Measurements from ENCODE around the gene PPAN. TPM values are rescaled to one million over a fixed set of nuclear protein-coding genes. Genes with fewer than 3 reads are reported as not detected.

Gene PPAN
- total RNA-seq, 2 donors from 2014 or later = 14.6 to 39.0 TPM

DNA sequence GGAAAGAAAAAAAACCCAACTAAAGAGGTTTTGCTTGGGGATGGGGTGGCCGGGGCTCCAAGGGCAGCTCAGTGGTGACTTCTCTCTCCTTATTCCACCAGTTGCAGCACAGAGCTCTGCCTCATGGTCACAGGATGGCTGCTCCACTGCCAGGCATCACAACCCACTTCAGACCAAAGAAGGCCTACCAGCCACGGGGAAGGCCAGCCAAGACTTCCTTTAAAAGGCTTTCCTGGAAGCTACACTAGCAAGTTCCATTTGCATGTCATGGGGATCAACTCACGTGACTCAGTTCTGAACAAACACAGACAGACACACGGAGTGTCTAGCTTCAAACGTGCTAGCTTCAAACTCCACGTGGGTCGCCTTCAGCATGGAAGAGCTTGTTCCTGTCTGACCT, 26.7 kb downstream of the PPAN start:
- Histone ChIP-seq H3K27ac (no peak overlapping the region), H3K36me3 (peaks cover 20% of the 10 kb centered on the region), H3K4me3 (no peak overlapping the region), H3K27me3 (replicated peaks; ENCODE audit: insufficient read depth) (no peaks in the 10 kb centered on the region), H3K9me3 (no peaks in the 10 kb centered on the region), H3K4me1 (ENCODE audit: control insufficient read depth in 1 of 2, low read depth in 2 of 2) (no peaks in the 10 kb centered on the region)
- ATAC-seq (ENCODE audit: insufficient number of reproducible peaks, low FRiP score, low read depth) (no peak), DNase-seq (ENCODE audit: low spot score) (no peak)
- TF ChIP-seq, protein P1, sequence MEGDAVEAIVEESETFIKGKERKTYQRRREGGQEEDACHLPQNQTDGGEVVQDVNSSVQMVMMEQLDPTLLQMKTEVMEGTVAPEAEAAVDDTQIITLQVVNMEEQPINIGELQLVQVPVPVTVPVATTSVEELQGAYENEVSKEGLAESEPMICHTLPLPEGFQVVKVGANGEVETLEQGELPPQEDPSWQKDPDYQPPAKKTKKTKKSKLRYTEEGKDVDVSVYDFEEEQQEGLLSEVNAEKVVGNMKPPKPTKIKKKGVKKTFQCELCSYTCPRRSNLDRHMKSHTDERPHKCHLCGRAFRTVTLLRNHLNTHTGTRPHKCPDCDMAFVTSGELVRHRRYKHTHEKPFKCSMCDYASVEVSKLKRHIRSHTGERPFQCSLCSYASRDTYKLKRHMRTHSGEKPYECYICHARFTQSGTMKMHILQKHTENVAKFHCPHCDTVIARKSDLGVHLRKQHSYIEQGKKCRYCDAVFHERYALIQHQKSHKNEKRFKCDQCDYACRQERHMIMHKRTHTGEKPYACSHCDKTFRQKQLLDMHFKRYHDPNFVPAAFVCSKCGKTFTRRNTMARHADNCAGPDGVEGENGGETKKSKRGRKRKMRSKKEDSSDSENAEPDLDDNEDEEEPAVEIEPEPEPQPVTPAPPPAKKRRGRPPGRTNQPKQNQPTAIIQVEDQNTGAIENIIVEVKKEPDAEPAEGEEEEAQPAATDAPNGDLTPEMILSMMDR (IDR thresholded peaks at IDR 0.05) = no peak

DNA sequence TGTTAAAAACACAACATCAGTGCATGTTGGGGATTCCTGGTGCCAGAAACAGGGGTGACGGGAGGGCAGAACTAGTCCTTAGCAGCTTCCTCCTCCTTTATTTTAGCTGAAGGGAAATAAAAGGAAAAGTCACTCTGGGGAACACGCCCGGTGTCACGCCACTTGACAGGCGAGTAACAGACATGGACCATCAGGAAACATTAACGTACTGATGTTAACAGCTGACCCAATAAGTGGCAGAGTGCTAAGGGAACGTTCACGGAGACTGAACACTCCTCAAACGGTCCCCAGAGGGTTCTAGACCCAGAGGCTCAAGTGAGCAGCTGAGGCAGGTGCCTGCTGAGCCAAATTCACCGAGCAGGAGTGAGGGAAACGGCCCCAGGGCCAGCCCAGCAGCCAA, 27.4 kb downstream of the PPAN start:
- no peak for DNase-seq (ENCODE audit: low spot score)
- Histone ChIP-seq H3K4me3 (no peak overlapping the region), H3K9me3 (no peaks in the 10 kb centered on the region), H3K27me3 (replicated peaks; ENCODE audit: insufficient read depth) (no peaks in the 10 kb centered on the region), H3K4me1 (ENCODE audit: control insufficient read depth in 1 of 2, low read depth in 2 of 2) (no peaks in the 10 kb centered on the region), H3K36me3 (peaks cover 25% of the 10 kb centered on the region), H3K27ac (no peak overlapping the region)
- TF ChIP-seq, protein P1 (IDR thresholded peaks at IDR 0.05) = no peak
- ATAC-seq (ENCODE audit: insufficient number of reproducible peaks, low FRiP score, low read depth) = no peak

DNA sequence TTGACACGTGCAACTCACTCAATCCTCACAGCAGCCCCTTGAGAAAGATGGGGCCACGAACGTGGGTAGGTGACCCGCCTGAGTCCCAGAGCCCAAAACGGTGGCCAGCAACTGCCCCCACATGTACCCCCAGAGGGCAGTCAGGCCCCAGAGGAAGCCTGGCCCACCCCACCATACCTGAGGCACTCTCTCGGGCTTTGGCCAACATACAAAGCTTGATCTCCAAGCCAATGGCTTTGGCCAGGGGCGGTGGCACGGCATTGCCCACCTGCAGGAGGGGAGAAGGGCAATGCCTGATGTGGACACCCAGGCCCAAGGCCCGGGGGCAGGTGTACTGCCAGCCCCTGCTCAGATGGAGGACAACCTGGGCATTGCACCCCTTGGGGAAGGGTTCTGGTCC, 27.9 kb downstream of the PPAN start:
- no peak overlapping the region for H3K4me3 ChIP-seq
- no peak for ATAC-seq (ENCODE audit: insufficient number of reproducible peaks, low FRiP score, low read depth)
- no peaks in the 10 kb centered on the region for H3K27me3 ChIP-seq (replicated peaks; ENCODE audit: insufficient read depth)
- peaks cover 28% of the 10 kb centered on the region for H3K36me3 ChIP-seq
- TF ChIP-seq, protein P1 (IDR thresholded peaks at IDR 0.05) = no peak
- H3K27ac ChIP-seq = no peak overlapping the region
- H3K9me3 ChIP-seq = no peaks in the 10 kb centered on the region
- DNase-seq (ENCODE audit: low spot score) = no peak
- H3K4me1 ChIP-seq (ENCODE audit: control insufficient read depth in 1 of 2, low read depth in 2 of 2) = no peaks in the 10 kb centered on the region

DNA sequence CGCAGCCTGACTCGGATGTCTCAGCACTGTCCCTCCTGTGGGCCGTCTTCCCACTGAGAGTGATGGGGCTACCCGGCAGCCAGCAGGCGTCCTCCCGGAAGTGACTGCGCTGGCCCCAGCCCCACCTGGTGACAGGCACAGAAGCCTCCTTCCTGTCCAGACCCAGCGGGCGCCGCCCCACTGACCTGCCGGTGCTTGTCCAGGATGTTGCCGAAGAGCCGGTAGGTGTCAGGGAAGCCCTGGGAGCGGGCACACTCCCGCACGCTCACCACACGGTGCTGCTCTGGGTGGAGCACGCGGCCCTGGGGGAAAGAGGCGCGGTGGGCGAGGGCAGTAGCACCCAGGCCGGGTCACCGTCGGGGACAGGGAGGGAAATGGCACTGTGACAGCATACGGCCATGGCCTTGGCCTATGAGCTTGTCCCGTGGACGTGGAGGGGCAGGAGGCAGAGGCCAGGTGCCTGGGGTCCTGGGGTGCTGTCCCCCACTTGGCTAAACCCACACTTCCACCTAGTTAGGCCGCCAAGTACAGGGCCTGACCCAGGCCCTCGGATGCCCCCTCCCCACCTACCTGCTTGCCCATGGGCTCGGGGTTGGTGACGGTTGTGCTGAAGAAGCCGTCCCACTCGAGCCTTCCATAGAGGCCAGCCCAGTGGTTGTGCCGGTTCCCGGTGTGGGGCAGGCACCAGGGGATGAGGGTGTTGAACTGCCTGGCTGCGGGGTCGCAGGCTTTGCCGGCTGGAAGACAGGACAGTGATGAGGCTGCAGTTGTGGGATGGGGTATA, 29.6 kb downstream of the PPAN start:
- H3K27ac ChIP-seq = no peak overlapping the region
- DNase-seq (ENCODE audit: low spot score) (no peak), ATAC-seq (ENCODE audit: insufficient number of reproducible peaks, low FRiP score, low read depth) (no peak)
- no peaks in the 10 kb centered on the region for H3K27me3 ChIP-seq (replicated peaks; ENCODE audit: insufficient read depth)
- H3K4me3 ChIP-seq = no peak overlapping the region
- H3K9me3 ChIP-seq = no peaks in the 10 kb centered on the region
- H3K36me3 ChIP-seq = peaks cover 40% of the 10 kb centered on the region
- no peaks in the 10 kb centered on the region for H3K4me1 ChIP-seq (ENCODE audit: control insufficient read depth in 1 of 2, low read depth in 2 of 2)
- TF ChIP-seq, protein P1 (IDR thresholded peaks at IDR 0.05) = no peak

DNA sequence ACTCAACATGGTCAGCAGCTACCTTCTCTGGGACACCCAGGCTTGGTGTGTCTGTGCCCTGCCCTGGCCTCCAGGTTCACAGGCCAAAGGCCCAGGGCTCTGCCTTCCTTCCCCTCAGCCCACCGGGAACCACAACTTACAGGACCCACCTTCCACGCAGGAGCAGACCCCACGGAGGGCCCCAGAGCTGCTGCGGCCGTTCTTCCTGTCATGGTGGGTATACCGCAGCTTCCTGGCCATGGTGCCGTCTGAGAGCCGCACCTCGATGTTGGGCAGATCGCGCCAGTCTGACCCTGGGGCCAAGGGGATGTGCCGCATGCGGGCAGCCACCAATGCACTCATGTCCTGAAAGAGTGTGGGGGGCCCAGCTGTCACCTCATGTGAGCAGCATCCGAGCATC, 30.8 kb downstream of the PPAN start:
- Histone ChIP-seq H3K27ac (no peak overlapping the region), H3K4me3 (no peak overlapping the region), H3K27me3 (replicated peaks; ENCODE audit: insufficient read depth) (no peaks in the 10 kb centered on the region), H3K4me1 (ENCODE audit: control insufficient read depth in 1 of 2, low read depth in 2 of 2) (no peaks in the 10 kb centered on the region), H3K9me3 (no peaks in the 10 kb centered on the region), H3K36me3 (peaks cover 41% of the 10 kb centered on the region)
- TF ChIP-seq, protein P1 (IDR thresholded peaks at IDR 0.05) = no peak
- no peak for DNase-seq (ENCODE audit: low spot score)
- ATAC-seq (ENCODE audit: insufficient number of reproducible peaks, low FRiP score, low read depth) = no peak

Measured in thoracic aorta (tissue), 2 donors.